Lower leg skin (tissue), 4 donors: ENCODE data around the gene SORCS2. TPM values are rescaled to one million over a fixed set of nuclear protein-coding genes. Genes with fewer than 3 reads are reported as not detected.

Source experiments
- DNase-seq, 2 donors: peaks; one replicate each; pipeline ENCODE4 v3.0.0-alpha.2; 2019; ENCODE audit warnings: low spot score in 2 of 2
- H3K4me3 ChIP-seq: fragments of 200-600 bp; sonication (generic); 2 replicates; pipeline ENCODE4 v1.5.1; 2017; ENCODE audit warnings: mild to moderate bottlenecking, low read depth; ENCODE audit not compliant: poor library complexity, severe bottlenecking
- CTCF ChIP-seq, 3 donors: fragments of 450-650 bp; IDR thresholded peaks; one replicate each; pipeline ENCODE4 v1.5.1; 2016; ENCODE audit warnings: antibody characterized with exemption in 3 of 3, mild to moderate bottlenecking in 3 of 3, moderate library complexity in 2 of 3
- POLR2A ChIP-seq, 2 donors: fragments of 450-650 bp; IDR thresholded peaks; one replicate each; pipeline ENCODE4 v1.6.1; 2016 to 2017; ENCODE audit warnings: antibody characterized with exemption in 2 of 2, mild to moderate bottlenecking in 1 of 2, moderate library complexity in 1 of 2
- WGBS, 2 donors: methylation state at CpG; one replicate each; pipeline ENCODE4 v1.1.5; 2018; 5-methylcytosine and 5-hydroxymethylcytosine counted together
- intact Hi-C: fragments of 100-400 bp; cut with DNase I; formaldehyde crosslinking; loops from one replicate; pipeline ENCODE4 v1.15.0; 2023; ENCODE audit warnings: low total_unique reads
- total RNA-seq, 4 donors: library from RNA; depleted of rRNA; stranded (reverse); fragments of >200 nt; gene quantifications; one replicate each; pipeline ENCODE4 v1.1.0, GENCODE V29; 2016

Gene SORCS2
- total RNA-seq, 4 donors from 2014 or later: 1.1 to 6.4 (median 1.5) TPM

- intact Hi-C loops: no loop called here
- no peak overlapping the region for H3K4me3 ChIP-seq
- TF ChIP-seq CTCF (IDR thresholded peaks at IDR 0.05) (no peak), POLR2A (IDR thresholded peaks at IDR 0.05) (no peak)
- DNase-seq: no peak
- 92% methylated on average over 5 of the region's 5 CpGs for WGBS, 2 donors
Measured at GRCh38 chr4:7475207-7475606, 282.9 kb downstream of the SORCS2 start.

GRCh38 chr4:7476820-7477219 lies 284.5 kb downstream of the SORCS2 start:
- 60 to 90% methylated on average over 5 to 6 of the region's 6 CpGs for WGBS, 2 donors
- TF ChIP-seq CTCF (IDR thresholded peaks at IDR 0.05): no peak
- TF ChIP-seq POLR2A (IDR thresholded peaks at IDR 0.05): no peak
- intact Hi-C loops: no loop called here
- no peak overlapping the region for H3K4me3 ChIP-seq
- DNase-seq: no peak

DNA sequence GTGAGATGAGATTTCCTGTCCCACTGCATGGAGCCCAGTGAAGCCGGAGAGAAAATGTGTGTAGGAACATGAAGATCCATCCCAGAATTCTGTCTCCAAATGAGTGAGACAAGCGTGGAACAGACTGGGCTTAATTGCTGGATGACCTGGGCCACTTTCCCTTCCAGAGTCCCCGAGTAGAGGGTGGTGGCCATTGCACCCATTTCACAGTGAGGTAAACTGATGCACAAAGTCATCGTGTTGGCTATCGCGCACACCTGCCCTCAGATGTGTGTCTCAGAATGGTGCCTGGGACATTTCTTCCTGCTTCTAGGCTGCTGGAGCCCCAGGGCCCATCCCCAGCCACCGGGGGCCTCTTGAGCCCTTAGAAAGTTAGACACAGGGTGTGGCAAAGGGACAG lies 285.4 kb downstream of the SORCS2 start:
- TF ChIP-seq CTCF (IDR thresholded peaks at IDR 0.05): no peak
- TF ChIP-seq POLR2A (IDR thresholded peaks at IDR 0.05): no peak
- H3K4me3 ChIP-seq: no peak overlapping the region
- 84 to 93% methylated on average over 6 to 7 of the region's 7 CpGs for whole genome bisulfite sequencing, 2 donors
- DNase-seq: no peak
- intact Hi-C loops: no loop called here

- no peak for TF ChIP-seq POLR2A (IDR thresholded peaks at IDR 0.05)
- TF ChIP-seq CTCF (IDR thresholded peaks at IDR 0.05): no peak
- no peak for DNase-seq
- WGBS, 2 donors: 65 to 79% methylated on average over 11 of the region's 11 CpGs
- no peak overlapping the region for H3K4me3 ChIP-seq
- intact Hi-C loops: no loop called here
Measured at GRCh38 chr4:7478665-7479064, 286.3 kb downstream of the SORCS2 start.

GRCh38 chr4:7480423-7480822 lies 288.1 kb downstream of the SORCS2 start:
- WGBS, 2 donors: 89 to 90% methylated on average over 13 to 14 of the region's 16 CpGs
- DNase-seq: no peak
- no peak overlapping the region for H3K4me3 ChIP-seq
- TF ChIP-seq POLR2A (IDR thresholded peaks at IDR 0.05) (no peak), CTCF (IDR thresholded peaks at IDR 0.05) (no peak)
- intact Hi-C loops: no loop called here

DNA sequence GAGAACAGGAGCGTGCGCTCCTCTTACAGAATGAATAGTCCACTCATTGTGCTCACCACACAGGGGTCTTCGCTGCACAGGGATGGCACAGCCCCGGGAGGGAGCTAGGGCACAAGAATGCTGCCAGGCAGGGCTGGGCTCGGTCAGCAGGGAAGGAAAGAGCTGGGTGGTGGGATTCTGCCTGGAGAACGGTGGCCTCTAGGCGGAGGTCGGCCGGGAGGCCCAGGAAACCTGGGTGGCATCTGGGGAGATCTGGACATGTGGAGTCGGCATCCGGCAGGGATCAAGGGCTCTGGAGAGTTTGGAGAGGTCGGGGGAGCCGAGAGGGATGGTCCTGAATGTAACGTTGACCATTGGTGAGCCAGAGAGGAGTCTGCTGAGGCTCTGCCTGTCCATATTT lies 288.9 kb downstream of the SORCS2 start:
- no peak overlapping the region for H3K4me3 ChIP-seq
- intact Hi-C loops: no loop called here
- no peak for DNase-seq
- TF ChIP-seq CTCF (IDR thresholded peaks at IDR 0.05) (no peak), POLR2A (IDR thresholded peaks at IDR 0.05) (no peak)
- 80 to 84% methylated on average over 14 of the region's 14 CpGs for WGBS, 2 donors
